ENCODE measurements around the gene KIAA1217. TPM values are rescaled to one million over a fixed set of nuclear protein-coding genes. Genes with fewer than 3 reads are reported as not detected.

KIAA1217 gene
- total RNA-seq, 1 donor from 2014 or later: 73.2 TPM

DNA sequence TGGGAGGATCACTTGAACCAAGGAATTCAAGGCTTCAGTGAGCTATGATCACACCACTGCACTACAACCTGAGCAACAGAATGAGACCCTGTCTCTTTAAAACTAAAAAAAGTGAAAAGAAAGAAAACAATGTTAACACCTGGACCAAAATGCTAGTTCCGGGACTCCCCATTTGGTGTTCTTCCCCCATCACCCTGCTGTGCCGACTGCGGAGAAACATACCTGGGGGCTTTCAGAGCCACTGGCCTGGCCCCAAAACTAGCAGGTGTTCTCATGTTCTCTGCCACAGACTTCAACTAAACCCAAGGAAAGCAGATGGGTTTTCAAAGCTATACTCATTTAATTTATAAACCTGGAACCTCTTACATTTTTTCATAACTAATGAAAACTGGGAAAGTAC, 250.9 kb downstream of the KIAA1217 start:
- H3K27ac Mint-ChIP-seq: no peak overlapping the region
- no peaks in the 10 kb centered on the region for H3K27me3 Mint-ChIP-seq
- H3K4me1 Mint-ChIP-seq (ENCODE audit: unreplicated experiment): peaks cover 39% of the 10 kb centered on the region
- peaks cover 7% of the 10 kb centered on the region for H3K9me3 Mint-ChIP-seq
- TF ChIP-seq CTCF (conservative IDR thresholded peaks at IDR 0.05): no peak
- peaks cover 37% of the 10 kb centered on the region for H3K36me3 Mint-ChIP-seq
- H3K4me3 Mint-ChIP-seq: no peak overlapping the region
- DNase-seq (ENCODE audit: extremely low spot score, unreplicated experiment): no peak

DNA sequence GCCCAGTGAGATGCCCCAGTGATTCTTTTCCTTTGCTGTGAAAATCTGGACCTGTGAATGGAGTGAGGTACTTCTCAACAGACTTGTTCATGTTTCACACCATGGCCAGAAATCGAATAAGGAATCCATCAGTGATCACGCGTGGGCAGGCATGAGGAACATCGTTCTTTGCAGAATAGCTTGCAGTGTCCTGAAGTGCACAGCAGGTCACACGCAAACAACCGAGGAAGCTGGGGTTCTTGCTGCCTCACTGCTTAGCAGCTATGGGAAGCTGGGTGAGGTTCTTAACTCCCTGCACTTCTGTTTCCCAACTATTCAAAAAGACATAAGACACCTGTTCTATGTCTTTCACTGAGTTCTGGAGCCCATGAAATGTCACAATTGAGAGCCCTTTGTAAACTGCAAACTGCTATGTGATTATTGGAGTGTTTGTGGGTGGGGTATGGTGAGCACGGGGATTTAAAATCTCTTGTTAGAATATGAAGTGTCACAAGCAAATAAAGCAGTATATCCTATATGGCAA, 253.4 kb downstream of the KIAA1217 start:
- Mint-ChIP-seq H3K27ac (no peak overlapping the region), H3K4me1 (ENCODE audit: unreplicated experiment) (peaks cover 42% of the 10 kb centered on the region), H3K4me3 (peak overlapping the region; percentile 1), H3K36me3 (peaks cover 36% of the 10 kb centered on the region), H3K9me3 (peaks cover 7% of the 10 kb centered on the region), H3K27me3 (no peaks in the 10 kb centered on the region)
- DNase-seq (ENCODE audit: extremely low spot score, unreplicated experiment): no peak
- TF ChIP-seq CTCF (conservative IDR thresholded peaks at IDR 0.05): no peak

- TF ChIP-seq CTCF (conservative IDR thresholded peaks at IDR 0.05): peak; percentile 19
- Mint-ChIP-seq H3K36me3 (peaks cover 31% of the 10 kb centered on the region), H3K9me3 (peaks cover 5% of the 10 kb centered on the region), H3K27me3 (no peaks in the 10 kb centered on the region), H3K4me1 (ENCODE audit: unreplicated experiment) (peaks cover 36% of the 10 kb centered on the region), H3K27ac (peak overlapping the region; percentile 78), H3K4me3 (no peak overlapping the region)
- no peak for DNase-seq (ENCODE audit: extremely low spot score, unreplicated experiment)
Observed at GRCh38 chr10:24462889-24463552, 254.1 kb downstream of the KIAA1217 start.

DNA sequence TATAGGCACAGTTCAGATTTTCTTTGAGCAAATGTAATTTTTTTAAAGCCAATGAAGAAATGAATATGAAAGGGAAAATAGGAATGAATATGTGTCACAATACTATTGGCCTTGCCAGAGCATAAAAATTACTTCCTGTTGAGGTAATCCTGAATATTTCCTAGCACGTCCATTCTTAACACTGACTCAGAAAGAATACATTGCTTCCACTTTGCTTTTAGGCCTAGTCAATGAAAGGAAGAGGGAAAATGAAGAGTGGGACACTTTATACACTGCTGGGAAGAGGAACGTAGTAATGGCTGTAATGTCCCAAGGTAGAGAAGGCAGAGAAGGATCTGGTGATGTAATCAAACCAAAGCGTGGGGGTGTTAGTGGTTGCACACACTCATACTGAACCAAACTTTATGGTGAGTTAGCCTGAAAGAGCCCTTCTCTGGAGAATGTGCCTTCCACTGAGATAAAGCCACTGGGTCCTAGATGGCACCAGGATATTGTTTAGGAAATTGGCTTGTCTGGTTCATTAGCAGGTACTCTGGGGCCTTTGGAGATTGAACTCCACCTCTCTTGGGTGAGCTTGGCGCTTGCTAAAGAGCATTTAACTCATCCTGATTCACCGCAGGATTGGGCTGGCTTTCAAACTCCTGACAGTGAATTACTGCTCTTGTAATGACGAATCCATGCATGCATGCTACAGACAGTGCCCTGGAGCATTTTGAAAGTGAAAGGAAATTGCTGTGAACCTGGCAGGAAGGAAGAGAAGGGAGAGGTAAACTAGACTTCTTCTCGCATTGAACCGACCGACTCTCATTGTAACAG, 254.9 kb downstream of the KIAA1217 start:
- peaks cover 25% of the 10 kb centered on the region for H3K36me3 Mint-ChIP-seq
- no peaks in the 10 kb centered on the region for H3K27me3 Mint-ChIP-seq
- no peaks in the 10 kb centered on the region for H3K9me3 Mint-ChIP-seq
- peak overlapping the region; percentile 61 for H3K4me3 Mint-ChIP-seq
- no peak for DNase-seq (ENCODE audit: extremely low spot score, unreplicated experiment)
- no peak for TF ChIP-seq CTCF (conservative IDR thresholded peaks at IDR 0.05)
- peaks cover 32% of the 10 kb centered on the region for H3K4me1 Mint-ChIP-seq (ENCODE audit: unreplicated experiment)
- H3K27ac Mint-ChIP-seq: peak overlapping the region; percentile 78

GRCh38 chr10:24465124-24465874, 256.4 kb downstream of the KIAA1217 start:
- no peak for DNase-seq (ENCODE audit: extremely low spot score, unreplicated experiment)
- no peaks in the 10 kb centered on the region for H3K27me3 Mint-ChIP-seq
- H3K9me3 Mint-ChIP-seq: no peaks in the 10 kb centered on the region
- peaks cover 36% of the 10 kb centered on the region for H3K4me1 Mint-ChIP-seq (ENCODE audit: unreplicated experiment)
- H3K36me3 Mint-ChIP-seq: peaks cover 22% of the 10 kb centered on the region
- peak overlapping the region; percentile 78 for H3K27ac Mint-ChIP-seq
- no peak for TF ChIP-seq CTCF (conservative IDR thresholded peaks at IDR 0.05)
- peak overlapping the region; percentile 78 for H3K4me3 Mint-ChIP-seq
